HG03469 (cell line): Measurements from ENCODE around the gene UXS1.

Experiments
- ATAC-seq: cut with Tn5 transposase; IDR thresholded peaks from one replicate; pipeline ENCODE4 v1.9.1; 2021; ENCODE audit warnings: mild to moderate bottlenecking, moderate library complexity, moderate number of reproducible peaks; ENCODE audit not compliant: unreplicated experiment

Gene UXS1

DNA sequence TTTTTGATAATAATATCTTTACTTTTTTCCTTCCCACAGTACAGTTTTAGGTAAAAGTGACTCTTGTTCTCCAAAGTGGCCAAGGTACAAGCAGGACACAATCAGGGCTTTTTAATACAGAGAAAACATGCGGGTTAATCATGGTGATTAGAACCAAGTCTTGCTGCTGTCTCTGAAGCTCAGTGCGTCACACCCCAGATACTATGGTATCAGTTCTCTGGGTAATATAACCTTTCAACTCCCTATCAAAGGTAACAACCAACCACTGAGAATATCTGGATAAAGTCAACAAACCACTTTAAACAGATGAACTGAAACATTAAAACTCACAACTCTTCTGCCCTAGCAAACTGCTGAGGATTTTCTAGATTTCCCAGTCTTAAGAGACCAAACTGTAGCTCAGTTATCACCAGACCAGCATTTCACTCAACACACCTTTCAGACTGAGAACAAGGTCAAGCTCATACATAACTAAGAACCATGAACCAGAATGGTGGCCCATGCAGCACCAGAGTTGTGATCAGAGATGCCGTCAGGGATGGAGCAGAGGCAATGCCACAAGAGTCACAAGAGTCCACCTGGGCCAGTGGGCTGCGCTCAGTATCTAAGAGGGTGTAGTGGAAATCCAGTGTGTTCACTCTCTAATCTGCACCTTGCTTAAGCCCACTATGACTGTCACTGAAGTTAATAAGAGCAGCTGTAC lies 103.0 kb downstream of the UXS1 start:
- no peak for ATAC-seq

DNA sequence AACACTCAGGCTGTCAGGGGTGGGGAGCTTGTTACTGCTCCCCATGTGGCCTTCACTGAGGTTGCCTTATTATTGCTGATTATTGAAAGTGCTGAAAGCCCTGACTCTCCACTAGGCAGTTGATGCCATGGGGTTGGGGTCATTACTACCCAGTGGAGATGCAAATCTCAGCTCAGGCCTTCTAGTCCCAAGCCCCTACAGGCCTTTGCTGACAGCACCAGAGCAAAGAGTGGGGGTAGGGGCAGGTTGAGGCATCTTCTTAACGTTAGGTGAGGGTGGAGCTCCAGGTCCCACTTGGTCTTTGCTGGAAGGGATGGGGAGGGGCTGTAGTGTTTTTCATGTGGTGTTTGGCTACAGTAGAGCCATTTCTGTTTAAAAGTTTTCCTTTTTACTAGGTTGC lies 104.5 kb downstream of the UXS1 start:
- ATAC-seq: no peak

DNA sequence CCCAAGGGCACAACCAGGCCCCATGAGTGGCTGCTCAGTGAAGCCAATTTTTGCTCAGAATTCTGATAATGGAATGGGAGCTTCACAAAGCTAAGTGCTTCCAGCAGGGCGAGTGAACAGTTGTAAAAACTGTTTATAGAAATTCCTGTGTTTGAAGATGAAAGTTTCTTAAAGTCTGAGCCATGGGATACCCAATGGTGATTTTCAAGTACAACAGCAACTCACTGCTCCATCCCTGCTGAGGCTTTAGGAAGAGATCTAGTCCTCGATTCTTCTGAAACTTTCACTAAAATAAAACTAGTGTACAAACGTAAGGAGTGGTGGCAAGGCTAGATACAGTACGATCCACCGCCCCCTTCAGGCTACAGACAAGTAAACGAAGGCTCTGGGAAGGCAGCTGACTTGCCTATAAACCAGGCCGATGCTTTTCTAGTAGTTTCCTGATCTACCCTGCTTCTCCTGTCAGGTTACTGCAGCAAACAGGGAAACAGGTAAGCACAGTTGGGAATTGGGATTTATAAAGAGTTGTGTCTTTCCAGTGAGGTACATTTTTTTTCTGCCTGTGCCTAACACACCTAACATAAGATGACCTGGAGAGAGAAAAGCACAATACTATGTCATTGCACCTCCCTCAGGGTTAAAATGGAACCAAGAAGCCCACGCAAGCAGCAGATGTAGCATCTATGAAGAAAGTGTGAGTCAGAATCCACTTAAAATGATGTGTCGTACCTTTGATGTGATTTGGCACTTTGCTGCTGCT lies 108.7 kb downstream of the UXS1 start:
- no peak for ATAC-seq

DNA sequence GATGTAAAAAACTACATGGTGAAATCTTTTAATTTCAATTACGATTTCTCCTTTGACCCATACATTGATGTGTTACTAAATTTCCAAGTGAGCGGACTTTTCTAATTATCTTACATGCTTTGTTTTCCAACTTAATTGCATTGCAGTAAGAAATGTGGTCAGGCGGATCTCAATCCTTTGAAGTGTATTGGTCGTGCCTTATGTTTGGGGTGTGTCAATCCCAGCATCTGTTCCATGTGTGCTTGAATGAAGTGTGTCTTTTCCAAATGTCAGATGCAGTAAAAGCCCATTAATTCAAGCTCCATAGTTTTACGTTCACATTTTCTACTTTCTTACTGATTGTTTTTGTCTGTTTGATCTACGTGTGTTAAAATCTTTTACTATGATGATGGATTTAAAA lies 113.1 kb downstream of the UXS1 start:
- ATAC-seq: no peak

DNA sequence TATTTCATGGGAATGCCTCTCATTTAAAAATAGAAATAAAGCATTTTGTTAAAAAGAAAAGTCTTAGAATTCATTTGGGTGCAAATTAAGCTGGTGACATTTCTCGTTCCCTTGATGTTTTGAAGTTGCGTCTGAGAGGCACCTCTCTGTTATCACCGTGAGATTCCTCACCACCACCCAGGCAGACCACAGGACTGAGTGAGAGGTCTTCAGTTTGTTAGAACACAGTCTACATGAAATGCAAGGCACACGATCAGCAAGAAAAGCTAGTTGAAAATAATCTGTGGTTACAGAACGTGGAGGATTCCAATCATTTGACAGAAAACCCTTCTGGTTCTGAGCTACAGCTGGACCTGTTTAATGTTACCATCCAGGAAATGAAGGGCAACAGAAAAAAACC lies 116.0 kb downstream of the UXS1 start:
- no peak for ATAC-seq

DNA sequence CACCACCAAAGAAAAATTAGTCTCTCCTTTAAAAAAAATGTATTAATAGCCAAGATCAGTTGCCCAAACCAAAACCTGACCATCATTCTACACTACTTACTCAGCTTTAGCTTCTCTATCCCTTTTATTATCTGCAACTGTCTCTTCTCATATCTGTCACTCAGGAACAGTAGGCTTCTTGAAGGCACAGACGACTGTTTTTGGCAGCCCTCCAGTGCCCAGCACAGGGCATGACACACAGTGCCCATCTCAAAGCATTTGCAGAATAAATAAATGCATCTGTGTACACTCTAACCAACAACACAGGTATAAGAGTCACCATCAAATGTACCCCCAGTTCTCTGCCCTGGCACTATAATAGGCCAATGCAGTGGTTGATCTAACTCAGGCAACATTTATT lies 117.2 kb downstream of the UXS1 start:
- no peak for ATAC-seq

DNA sequence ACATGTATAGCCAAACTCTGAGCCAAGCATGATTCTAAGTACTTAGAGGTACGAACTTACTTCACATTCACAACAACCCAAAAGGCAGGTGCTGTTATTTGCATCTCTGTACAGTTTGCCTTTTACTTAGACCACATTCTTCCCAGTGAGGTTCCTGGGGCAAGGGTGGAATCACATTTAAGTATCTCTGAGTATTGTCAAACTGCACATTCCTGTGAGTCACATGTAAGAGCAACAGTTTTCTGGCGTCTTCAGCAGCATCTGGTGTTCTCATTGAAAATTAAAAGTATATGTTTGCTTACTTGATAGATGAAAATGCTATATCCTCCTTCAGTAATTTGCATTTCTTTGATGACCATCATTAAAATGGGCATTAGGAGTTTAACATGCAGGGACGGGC lies 119.1 kb downstream of the UXS1 start:
- ATAC-seq: no peak

DNA sequence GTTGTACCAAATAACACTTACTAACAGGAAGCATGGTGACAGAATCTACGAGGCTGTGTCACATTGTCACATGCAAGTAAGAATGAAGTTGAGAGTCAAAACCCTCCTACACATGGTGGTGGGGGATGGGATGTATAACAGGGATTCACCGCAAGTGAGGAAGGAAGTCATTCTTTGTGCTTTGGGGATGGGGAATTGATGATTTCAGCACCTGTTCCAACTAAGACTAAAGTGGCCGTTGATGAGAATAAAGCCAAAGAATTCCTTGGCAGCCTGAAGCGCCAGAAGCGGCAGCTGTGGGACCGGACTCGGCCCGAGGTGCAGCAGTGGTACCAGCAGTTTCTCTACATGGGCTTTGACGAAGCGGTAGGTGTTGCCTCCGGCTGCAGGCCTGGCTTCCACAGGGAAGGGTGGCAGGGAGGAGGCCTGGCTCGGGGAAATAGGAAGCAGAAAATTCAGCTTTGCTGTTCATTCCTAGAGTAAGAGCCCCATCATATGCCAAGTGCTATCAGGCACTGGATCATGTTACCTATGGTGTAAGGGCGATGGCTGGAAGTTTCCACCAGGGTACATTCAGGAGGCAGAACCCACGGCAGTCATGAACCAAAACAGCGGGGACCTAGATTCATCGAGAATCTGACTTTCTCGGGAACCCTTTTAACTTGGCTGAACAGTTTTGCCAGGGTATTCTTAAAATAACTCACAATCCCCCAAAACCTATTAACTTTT lies 120.3 kb downstream of the UXS1 start:
- ATAC-seq: no peak

DNA sequence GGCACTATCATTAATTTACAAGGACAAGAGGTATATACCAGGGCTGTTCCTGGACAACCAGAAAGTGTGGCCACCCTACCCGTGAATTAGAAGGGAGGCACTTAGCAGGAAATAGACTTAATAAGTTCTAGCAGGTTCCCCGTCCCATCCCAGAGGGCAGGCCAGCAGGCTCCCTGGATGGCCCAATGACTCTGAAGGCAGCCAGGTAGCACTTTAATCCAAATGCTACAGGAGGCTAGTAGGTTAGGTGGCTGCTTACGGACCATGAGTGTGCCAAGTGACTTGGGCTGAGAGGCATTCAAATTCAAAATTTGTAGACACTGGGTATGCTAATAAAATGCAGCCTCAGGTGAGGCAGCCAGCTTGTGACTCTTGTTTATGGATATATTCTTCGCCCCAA lies 123.9 kb downstream of the UXS1 start:
- no peak for ATAC-seq

DNA sequence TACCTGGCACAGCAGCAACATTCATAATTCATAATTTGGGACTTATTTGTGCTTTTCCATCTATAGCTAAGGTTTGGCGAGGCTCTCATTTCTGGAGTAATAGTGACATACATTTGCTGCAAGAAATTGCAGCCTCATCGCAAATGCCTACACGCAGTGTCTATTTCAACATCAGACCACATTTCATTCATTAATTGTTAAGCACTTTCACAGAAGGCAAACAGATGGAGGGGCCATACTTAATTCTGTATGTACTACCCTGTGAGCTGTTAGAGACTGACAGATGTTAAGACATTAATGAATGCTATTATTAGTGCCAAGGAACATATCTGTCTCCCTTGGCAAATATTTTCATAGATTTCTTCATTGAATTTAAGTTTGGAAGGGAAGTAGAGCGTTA lies 125.7 kb downstream of the UXS1 start:
- ATAC-seq: no peak

DNA sequence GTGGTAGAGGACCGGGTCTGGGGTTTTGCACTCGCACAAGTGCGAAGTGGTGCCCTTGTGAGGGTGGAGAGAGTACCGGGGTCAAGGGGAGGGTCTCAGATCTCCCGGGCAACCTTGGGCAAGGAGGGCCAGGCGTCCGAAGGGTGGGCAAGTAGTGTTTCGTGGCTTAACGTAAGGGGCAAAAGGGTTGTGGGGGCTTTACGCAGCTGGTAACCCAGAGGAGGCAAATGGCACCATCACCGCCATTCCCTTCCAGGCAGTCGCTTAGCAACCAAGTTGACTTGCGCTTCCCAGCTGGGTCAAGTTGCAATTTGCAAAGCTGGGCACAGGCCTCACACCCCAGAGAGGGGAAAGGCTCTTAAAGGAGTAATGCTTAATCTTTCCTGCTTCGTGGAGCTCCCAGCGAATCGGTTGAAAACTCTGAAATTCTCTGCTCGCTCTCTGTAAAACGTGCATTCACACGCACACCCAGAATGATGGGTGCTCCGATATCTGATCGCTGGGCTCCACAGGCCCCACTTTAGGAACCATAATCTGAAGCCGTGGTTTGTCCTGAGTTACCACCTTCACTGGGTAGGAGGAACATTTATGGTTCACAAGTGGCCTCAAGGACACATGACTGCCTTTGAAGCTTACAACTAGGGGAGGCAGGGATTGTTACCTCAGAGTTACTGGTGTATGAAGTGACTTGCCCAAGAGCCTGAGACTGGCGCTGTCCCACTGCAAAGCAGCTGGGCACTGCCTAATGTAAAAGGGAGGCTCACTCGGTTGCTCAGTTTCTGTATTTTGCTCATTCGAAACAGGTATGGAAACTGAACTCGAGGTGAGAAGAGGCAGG lies 127.9 kb downstream of the UXS1 start:
- no peak for ATAC-seq

DNA sequence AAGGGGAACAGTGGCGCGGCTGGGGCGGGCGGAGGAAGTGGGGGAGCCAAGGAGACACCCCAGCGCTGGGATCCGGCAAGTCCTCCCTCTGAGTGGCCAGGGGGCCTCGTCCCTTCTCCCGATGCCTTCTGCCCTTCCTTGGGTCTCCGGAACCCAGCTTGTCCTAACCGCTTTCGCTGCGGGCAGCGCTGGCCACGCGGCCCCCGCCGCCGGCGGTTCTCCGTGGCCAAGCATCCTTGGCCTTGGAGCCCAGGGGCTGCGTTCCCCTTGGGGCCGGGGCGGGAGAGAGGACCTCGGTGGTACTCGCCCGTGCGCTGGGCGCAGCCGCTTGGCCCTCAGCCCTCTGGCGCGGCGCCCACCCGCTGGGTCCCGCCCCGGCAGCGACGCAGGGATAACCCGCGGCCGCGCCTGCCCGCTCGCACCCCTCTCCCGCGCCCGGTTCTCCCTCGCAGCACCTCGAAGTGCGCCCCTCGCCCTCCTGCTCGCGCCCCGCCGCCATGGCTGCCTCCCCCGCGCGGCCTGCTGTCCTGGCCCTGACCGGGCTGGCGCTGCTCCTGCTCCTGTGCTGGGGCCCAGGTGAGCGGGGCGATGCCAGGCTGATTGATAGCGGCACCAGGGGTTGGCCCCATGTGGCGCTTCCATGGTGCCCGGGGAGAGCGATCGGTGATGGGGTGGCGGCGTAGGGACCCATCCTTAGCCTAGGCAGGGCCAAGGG lies 128.7 kb downstream of the UXS1 start:
- ATAC-seq: no peak

DNA sequence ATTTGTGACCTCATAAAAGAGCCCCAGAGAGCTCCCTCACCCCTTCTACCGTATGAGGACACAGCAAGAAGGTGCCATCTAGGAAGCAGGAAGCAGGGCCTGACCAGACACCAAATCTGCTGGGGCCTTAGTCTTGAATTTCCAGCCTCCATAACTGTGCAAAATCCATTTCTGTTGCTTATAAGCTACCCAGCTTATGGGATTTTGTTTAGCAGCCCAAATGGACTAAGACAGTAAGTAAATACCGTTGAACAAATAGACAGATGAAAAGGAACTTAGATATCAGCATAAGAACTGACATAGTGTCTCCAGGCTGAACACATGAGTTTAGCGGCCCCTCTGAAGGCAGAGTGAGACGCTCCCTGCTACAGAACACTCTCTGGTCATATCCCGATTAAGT lies 130.9 kb downstream of the UXS1 start:
- no peak for ATAC-seq

DNA sequence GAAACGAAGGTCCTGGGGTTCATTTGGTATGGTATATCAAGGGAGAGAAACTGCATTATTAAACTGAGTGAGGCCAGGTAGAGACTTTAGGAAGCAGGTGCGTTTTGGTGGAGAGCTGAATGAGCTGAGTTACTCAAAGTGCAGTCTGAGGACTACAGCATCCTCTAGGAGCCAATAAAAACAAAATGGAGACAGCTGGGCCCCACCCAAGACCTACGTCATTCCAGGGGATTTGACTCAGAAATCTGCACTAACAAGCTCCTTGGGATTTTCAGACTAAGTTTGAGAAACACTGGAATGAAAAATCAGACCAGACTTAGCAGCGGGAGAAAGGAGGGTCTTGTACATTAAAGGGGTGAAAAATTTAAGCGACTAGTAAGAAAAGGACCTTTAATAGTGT lies 131.5 kb downstream of the UXS1 start:
- ATAC-seq: no peak

DNA sequence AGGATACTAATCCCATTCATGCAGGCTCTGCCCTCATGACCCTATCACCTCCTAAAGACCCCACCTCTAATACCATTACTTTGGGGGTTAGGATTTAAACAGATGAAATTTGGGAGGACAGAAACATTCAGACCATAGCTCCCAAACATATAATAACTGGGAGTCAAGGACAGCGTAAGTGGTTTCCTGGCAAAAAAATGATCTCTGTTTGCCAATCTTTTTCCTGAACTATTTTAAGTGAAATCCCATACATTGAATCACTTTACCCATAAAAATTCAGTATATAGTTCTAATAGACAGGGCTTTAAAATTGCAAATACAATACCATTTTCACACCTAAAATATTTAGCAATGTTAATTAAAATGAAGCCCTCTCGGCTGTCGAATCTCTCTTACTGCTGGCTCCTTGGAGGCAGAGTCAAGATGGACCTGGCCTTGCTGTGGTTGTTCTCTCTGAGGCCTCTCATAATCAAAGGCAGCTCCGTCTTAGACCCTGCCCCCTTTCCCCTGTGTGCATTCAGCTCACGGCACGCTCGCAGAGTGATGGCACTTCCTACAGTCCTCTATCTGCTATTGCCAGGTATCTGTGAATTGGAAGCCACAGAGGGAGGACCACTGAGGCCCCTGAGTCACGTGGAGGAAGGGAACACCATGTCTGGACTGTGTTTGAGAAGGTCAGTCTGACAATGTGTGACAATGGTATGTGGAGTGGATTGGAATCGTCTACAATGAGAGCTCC lies 132.3 kb downstream of the UXS1 start:
- ATAC-seq: no peak

DNA sequence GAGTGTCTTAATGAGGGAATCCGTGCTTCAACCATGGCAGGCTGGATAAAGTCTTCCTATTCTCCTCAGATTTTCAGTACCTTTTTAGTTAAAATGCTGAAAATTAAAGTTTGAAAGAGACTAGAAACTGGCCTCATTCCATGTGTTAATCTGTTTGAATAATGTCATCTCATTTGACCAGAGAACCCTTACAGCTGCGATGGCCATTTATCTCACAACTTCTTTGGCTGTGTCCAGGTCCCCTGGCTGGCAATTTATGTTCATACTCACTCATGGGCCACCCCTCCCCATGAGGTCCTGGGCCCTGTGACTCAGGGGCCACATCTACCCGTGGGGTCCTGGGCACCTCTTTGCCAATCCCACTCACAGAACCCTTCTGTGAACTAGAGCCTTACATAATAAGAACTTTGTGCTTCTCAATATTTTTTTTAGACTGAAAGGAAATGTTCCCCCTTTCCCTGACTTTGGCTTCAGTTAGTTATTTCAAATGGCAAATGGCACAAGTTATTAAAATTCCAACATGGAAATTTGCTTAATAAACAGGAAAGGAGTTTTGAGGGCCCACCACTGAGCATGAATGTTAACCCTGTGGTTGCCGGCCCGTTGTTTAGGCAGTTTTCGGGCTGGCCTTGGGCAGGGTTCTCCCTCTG lies 134.6 kb downstream of the UXS1 start:
- ATAC-seq: no peak

DNA sequence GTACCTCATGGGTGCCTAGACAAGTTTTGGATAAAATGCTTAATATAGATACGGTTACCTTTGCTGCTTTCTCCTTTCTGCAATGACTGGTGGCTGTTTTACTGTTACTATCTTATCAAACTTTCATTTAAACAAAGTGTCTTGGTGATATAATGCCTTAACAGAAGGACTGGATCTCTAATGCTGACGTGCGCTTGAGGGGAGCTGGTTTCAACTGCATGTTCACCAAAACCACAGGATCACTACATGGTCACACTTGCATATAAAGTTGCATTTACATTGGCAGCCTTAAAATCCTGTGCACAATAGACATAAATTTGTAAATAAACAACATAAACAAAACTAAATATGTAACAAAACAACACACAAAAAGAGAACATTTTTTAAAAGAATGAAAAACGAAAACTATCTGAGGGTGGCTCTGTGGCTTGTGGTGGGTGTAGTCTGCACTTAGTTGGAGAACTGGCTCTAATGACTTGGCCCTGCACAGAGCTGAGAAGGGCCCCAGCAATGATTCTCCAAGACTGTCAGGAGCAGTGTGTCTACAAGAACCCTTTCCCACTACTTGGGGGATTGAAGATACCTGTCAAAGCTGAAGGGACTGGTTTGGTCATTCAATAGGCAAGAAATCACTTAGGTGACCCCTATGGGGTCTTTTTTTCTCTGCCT lies 135.5 kb downstream of the UXS1 start:
- ATAC-seq: no peak

DNA sequence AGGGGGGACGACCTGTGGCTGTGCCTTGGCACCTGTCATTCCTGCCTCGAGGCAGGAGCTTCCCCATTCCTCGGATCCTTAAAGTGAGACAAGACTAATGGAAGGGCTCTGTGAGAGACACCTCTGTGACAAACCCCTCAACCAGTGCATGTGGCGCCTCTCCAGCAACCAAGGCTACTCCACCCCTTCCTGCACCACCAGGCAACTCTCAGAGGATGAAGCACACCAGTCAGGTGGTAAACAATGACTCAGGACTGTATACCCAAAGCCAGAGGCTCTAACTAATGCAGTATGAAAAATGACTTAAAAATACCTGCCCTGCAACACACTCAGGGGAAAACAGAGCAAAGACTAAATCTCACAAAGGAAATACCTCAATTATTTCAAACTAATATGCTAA lies 136.9 kb downstream of the UXS1 start:
- ATAC-seq: no peak
